ENCODE measurements around the gene CACNA1I.

DNA sequence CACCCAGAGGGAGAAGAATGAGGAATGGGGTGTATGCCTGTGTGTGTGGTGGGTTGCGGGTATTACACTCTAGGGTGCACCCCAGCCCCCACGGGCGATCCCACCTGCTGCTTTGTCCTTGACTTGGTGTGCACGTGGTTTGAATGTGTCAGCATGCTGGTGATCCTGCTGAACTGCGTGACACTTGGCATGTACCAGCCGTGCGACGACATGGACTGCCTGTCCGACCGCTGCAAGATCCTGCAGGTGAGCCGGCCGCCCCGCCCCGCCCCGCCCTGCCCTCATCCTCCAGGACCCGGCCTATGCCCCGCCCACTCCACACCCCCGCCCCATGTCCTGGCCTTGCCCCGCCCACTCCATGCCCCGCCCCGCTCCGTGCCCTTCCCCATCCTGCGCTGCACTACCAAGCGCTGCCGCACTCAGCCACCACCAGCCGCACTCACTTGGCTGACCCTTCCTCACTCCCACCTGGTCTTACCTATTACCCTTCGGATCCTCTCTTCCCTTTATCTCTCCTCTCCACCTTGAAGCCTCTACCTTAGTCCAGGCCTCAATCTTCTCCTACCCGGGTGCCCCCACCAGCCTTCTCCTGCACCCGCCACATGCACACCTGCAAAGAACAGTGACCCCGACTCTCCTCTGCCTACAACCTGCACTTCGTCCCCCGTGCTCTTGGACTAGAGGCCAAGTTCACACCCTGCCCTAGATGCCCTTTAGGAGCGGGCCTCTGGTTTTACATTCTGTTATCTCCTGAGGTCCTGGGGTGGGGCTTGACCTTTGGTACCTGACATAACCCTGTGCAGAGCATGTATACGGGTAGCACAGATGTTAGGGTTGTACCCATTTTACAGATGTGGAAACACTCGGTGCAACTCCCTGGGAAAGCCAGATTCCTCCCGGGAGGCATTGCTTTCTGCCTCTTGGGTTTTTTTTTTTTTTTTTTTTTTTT lies 27.7 kb downstream of the CACNA1I start:
- TF ChIP-seq, protein P1, sequence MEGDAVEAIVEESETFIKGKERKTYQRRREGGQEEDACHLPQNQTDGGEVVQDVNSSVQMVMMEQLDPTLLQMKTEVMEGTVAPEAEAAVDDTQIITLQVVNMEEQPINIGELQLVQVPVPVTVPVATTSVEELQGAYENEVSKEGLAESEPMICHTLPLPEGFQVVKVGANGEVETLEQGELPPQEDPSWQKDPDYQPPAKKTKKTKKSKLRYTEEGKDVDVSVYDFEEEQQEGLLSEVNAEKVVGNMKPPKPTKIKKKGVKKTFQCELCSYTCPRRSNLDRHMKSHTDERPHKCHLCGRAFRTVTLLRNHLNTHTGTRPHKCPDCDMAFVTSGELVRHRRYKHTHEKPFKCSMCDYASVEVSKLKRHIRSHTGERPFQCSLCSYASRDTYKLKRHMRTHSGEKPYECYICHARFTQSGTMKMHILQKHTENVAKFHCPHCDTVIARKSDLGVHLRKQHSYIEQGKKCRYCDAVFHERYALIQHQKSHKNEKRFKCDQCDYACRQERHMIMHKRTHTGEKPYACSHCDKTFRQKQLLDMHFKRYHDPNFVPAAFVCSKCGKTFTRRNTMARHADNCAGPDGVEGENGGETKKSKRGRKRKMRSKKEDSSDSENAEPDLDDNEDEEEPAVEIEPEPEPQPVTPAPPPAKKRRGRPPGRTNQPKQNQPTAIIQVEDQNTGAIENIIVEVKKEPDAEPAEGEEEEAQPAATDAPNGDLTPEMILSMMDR (IDR thresholded peaks at IDR 0.05), result peak; percentile 19
- TF ChIP-seq EZH2 (IDR thresholded peaks at IDR 0.05), result no peak
